ENCODE measurements around the gene CLDN8. TPM values are rescaled to one million over a fixed set of nuclear protein-coding genes. Genes with fewer than 3 reads are reported as not detected.

CLDN8 gene
- total RNA-seq, 1 experiment from 2014 or later = not detected

DNA sequence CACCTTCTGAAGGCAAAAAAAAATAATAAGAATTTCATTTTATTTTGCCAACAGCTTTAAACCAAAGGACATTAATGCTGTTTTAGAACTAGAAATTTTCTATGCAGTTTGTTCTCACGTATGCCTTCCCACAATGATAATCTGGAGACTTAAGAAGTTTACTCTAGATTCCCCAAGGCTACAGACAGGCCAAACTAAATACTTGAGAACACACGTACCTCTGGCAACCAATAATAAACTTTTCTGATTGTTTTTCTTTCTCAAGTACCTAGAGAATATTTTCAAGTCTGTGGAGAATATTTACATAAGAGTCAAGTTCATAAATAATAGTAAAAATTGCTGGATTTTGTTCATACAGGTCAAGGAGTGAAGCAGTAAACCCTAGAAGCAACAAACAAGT, 15.9 kb downstream of the CLDN8 start:
- TF ChIP-seq, protein P1, sequence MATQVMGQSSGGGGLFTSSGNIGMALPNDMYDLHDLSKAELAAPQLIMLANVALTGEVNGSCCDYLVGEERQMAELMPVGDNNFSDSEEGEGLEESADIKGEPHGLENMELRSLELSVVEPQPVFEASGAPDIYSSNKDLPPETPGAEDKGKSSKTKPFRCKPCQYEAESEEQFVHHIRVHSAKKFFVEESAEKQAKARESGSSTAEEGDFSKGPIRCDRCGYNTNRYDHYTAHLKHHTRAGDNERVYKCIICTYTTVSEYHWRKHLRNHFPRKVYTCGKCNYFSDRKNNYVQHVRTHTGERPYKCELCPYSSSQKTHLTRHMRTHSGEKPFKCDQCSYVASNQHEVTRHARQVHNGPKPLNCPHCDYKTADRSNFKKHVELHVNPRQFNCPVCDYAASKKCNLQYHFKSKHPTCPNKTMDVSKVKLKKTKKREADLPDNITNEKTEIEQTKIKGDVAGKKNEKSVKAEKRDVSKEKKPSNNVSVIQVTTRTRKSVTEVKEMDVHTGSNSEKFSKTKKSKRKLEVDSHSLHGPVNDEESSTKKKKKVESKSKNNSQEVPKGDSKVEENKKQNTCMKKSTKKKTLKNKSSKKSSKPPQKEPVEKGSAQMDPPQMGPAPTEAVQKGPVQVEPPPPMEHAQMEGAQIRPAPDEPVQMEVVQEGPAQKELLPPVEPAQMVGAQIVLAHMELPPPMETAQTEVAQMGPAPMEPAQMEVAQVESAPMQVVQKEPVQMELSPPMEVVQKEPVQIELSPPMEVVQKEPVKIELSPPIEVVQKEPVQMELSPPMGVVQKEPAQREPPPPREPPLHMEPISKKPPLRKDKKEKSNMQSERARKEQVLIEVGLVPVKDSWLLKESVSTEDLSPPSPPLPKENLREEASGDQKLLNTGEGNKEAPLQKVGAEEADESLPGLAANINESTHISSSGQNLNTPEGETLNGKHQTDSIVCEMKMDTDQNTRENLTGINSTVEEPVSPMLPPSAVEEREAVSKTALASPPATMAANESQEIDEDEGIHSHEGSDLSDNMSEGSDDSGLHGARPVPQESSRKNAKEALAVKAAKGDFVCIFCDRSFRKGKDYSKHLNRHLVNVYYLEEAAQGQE (IDR thresholded peaks at IDR 0.05; ENCODE audit: insufficient read depth in 1 of 2, low read depth in 2 of 2, low read length in 1 of 2) = no peak
- TF ChIP-seq TCF7L2 (IDR thresholded peaks at IDR 0.05; ENCODE audit: low read depth, low read length) (no peak), POLR2AphosphoS5 (IDR thresholded peaks at IDR 0.05; ENCODE audit: low read depth, low read length) (no peak), SIN3A (IDR thresholded peaks at IDR 0.05; ENCODE audit: borderline replicate concordance, insufficient read depth, low read depth, low read length) (no peak)
- TF ChIP-seq, protein P2, sequence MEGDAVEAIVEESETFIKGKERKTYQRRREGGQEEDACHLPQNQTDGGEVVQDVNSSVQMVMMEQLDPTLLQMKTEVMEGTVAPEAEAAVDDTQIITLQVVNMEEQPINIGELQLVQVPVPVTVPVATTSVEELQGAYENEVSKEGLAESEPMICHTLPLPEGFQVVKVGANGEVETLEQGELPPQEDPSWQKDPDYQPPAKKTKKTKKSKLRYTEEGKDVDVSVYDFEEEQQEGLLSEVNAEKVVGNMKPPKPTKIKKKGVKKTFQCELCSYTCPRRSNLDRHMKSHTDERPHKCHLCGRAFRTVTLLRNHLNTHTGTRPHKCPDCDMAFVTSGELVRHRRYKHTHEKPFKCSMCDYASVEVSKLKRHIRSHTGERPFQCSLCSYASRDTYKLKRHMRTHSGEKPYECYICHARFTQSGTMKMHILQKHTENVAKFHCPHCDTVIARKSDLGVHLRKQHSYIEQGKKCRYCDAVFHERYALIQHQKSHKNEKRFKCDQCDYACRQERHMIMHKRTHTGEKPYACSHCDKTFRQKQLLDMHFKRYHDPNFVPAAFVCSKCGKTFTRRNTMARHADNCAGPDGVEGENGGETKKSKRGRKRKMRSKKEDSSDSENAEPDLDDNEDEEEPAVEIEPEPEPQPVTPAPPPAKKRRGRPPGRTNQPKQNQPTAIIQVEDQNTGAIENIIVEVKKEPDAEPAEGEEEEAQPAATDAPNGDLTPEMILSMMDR (IDR thresholded peaks at IDR 0.05) = no peak
- intact Hi-C loops (cut with micrococcal nuclease; ENCODE audit: unreplicated experiment) = loop anchor here (10.0 kb wide), 1 partner anchor 155 kb away; no protein-coding TSS in a partner anchor
- H3K4me3 ChIP-seq (ENCODE audit: low read depth in 2 of 2, low read length in 2 of 2) = no peak overlapping the region
- in situ Hi-C loops (cut with HindIII; ENCODE audit: low pct_unique_long_range_greater_than_20kb, low sequenced_read_pairs) = no loop called here
- BruUV-seq (replicated peaks) = no TSS peak
- H3K36me3 ChIP-seq (ENCODE audit: control insufficient read depth, insufficient read depth, low read length) = no peaks in the 10 kb centered on the region
- H3K9me3 ChIP-seq (ENCODE audit: control insufficient read depth, insufficient read depth, low read depth, low read length) = no peaks in the 10 kb centered on the region
- no peaks in the 10 kb centered on the region for H3K4me1 ChIP-seq (ENCODE audit: control insufficient read depth, insufficient read depth, low read length)
- no peak for ATAC-seq
- H3K27me3 ChIP-seq (ENCODE audit: control insufficient read depth, insufficient read depth, low read length) = no peaks in the 10 kb centered on the region
- DNase-seq (ENCODE audit: low read depth, low spot score) = no peak
- POLR2A ChIA-PET = interaction anchor here (0.6 kb wide), 1 partner anchor 16 kb away, joined by 3 read pairs; the partner anchor contains the start of gene CLDN8
- CTCF ChIA-PET = no interaction called here
- no peak overlapping the region for H3K27ac ChIP-seq (ENCODE audit: low read length)

DNA sequence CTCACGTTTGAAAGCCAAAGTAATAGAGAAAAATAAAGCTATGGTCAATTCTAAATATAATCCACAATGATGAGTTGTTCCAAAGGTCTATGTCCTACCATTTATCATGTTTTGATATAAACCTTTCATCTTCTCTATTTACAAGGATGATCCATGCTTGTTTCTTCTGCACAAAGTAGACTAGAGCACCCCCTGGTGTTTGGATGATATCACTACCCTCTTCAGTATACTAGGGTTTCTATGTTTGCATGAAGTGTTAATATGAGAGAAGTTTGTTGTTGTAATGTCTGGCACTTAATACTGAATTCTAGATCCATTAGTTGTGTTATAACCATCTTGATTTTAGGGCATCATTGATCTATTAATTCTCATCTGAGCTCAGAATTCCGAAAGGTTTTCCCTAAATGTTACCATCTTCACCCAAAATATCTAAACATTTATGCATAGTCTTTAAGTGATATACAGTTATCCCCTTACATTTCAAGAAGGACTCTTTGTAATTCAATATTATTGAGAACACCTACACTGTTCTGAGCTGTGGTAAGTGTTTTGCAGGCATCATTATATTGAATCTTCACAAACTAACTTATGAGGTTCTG, 21.1 kb downstream of the CLDN8 start:
- no peaks in the 10 kb centered on the region for H3K27me3 ChIP-seq (ENCODE audit: control insufficient read depth, insufficient read depth, low read length)
- in situ Hi-C loops (cut with HindIII; ENCODE audit: low pct_unique_long_range_greater_than_20kb, low sequenced_read_pairs) = no loop called here
- H3K4me3 ChIP-seq (ENCODE audit: low read depth in 2 of 2, low read length in 2 of 2) = no peak overlapping the region

More for the DNA sequence above, 21.1 kb downstream of the CLDN8 start:
- intact Hi-C loops (cut with micrococcal nuclease; ENCODE audit: unreplicated experiment) = loop anchor here (10.0 kb wide), 1 partner anchor 150 kb away; no protein-coding TSS in a partner anchor
- ATAC-seq (no peak), DNase-seq (ENCODE audit: low read depth, low spot score) (no peak)
- Histone ChIP-seq H3K27ac (ENCODE audit: low read length) (no peak overlapping the region), H3K36me3 (ENCODE audit: control insufficient read depth, insufficient read depth, low read length) (no peaks in the 10 kb centered on the region), H3K9me3 (ENCODE audit: control insufficient read depth, insufficient read depth, low read depth, low read length) (no peaks in the 10 kb centered on the region), H3K4me1 (ENCODE audit: control insufficient read depth, insufficient read depth, low read length) (no peaks in the 10 kb centered on the region)
- no TSS peak for BruUV-seq (replicated peaks)
- ChIA-PET CTCF (no interaction called here), POLR2A (no interaction called here)
- TF ChIP-seq, protein P1 (IDR thresholded peaks at IDR 0.05; ENCODE audit: insufficient read depth in 1 of 2, low read depth in 2 of 2, low read length in 1 of 2) = no peak
- TF ChIP-seq SIN3A (IDR thresholded peaks at IDR 0.05; ENCODE audit: borderline replicate concordance, insufficient read depth, low read depth, low read length) (no peak), TCF7L2 (IDR thresholded peaks at IDR 0.05; ENCODE audit: low read depth, low read length) (no peak), POLR2AphosphoS5 (IDR thresholded peaks at IDR 0.05; ENCODE audit: low read depth, low read length) (no peak)
- TF ChIP-seq, protein P2 (IDR thresholded peaks at IDR 0.05) = no peak; the same call in 1 of the 2 replicates

Data from Panc1 (cell line).